GM12878 (cell line): Measurements from ENCODE around the gene GPR173. TPM values are rescaled to one million over a fixed set of nuclear protein-coding genes. Genes with fewer than 3 reads are reported as not detected.

Experiments
- ATAC-seq: fragments of 200-7000 bp; cut with Tn5 transposase; 3 replicates; pipeline ENCODE4 v1.9.1; 2020; ENCODE audit warnings: mild to moderate bottlenecking, moderate library complexity
- BruUV-seq: library from RNA; stranded (reverse); fragments of 400-500 nt; replicated peaks from 2 replicates; lab custom pipeline; 2021; lab: Mats Ljungman, UMichigan
- CTCF ChIA-PET: fragments of 300-600 bp; sonication (Branson Sonifier 250); formaldehyde crosslinking; extraction: SDS; loops from one replicate; lab custom pipeline; 2021; ENCODE audit warnings: inconsistent platforms; lab: Yijun Ruan, JAX
- POLR2A ChIA-PET: fragments of 350-600 bp; formaldehyde crosslinking; extraction: SDS; loops from one replicate; lab custom pipeline; 2021; ENCODE audit warnings: inconsistent platforms; lab: Charles Lee
- RAD21 ChIA-PET: fragments of 300-600 bp; sonication (Branson Sonifier 250); formaldehyde crosslinking; loops from one replicate; lab custom pipeline; 2023; ENCODE audit warnings: antibody characterized with exemption; ENCODE audit not compliant: unreplicated experiment; lab: Charles Lee
- SMC1A ChIA-PET: fragments of 300-600 bp; sonication (Branson Sonifier 250); formaldehyde crosslinking; loops from one replicate; lab custom pipeline; 2023; ENCODE audit not compliant: unreplicated experiment, uncharacterized antibody; lab: Charles Lee
- DNase-seq: peaks from one replicate; pipeline ENCODE4 v3.0.0-alpha.2; 2011; ENCODE audit warnings: low read depth, low spot score
- FAIRE-seq: peaks from 3 replicates; lab custom pipeline; 2011; peaks lifted over from hg19 to GRCh38; lab: Jason Lieb, UNC
- H2AFZ ChIP-seq: 2 replicates; pipeline ENCODE4 v1.6.0; 2011; ENCODE audit warnings: low read depth, low read length, control low read depth; ENCODE audit not compliant: control insufficient read depth
- H3K27ac ChIP-seq: 2 replicates; pipeline ENCODE4 v1.5.1; 2011; ENCODE audit warnings: control low read depth; ENCODE audit not compliant: control insufficient read depth, insufficient read depth
- H3K27me3 ChIP-seq, 2 experiments: replicated peaks in 1 of 2; 2 replicates each; pipeline versions ENCODE4 v1.6.0 to v1.6.1; 2011; ENCODE audit warnings: low read length in 1 of 2; ENCODE audit not compliant: control insufficient read depth in 2 of 2, insufficient read depth in 2 of 2
- H3K36me3 ChIP-seq, 2 experiments: 2 replicates each; pipeline ENCODE4 v1.5.1; 2011; ENCODE audit warnings: low read length in 1 of 2; ENCODE audit not compliant: control insufficient read depth in 2 of 2, insufficient read depth in 2 of 2
- H3K4me1 ChIP-seq: 2 replicates; pipeline ENCODE4 v1.6.1; 2011; ENCODE audit warnings: mild to moderate bottlenecking, low read length, moderate library complexity, mixed read lengths; ENCODE audit not compliant: control insufficient read depth, insufficient read depth
- H3K4me2 ChIP-seq: 2 replicates; pipeline ENCODE4 v1.6.0; 2011; ENCODE audit warnings: control low read depth; ENCODE audit not compliant: control insufficient read depth, insufficient read depth
- H3K4me3 ChIP-seq: fragments of 200-600 bp; sonication (generic); 2 replicates; pipeline ENCODE4 v1.5.1; 2016
- H3K79me2 ChIP-seq: 2 replicates; pipeline ENCODE4 v1.6.0; 2011; ENCODE audit warnings: low read length; ENCODE audit not compliant: control insufficient read depth, insufficient read depth
- H3K9ac ChIP-seq: 2 replicates; pipeline ENCODE4 v1.8.0; 2011; ENCODE audit warnings: low read length, control low read depth, mixed read lengths; ENCODE audit not compliant: control insufficient read depth, insufficient read depth
- H3K9me3 ChIP-seq: replicated peaks from 3 replicates; pipeline ENCODE4 v1.5.1; 2011; ENCODE audit warnings: mild to moderate bottlenecking, low read length; ENCODE audit not compliant: control insufficient read depth, insufficient read depth
- H4K20me1 ChIP-seq: 2 replicates; pipeline ENCODE4 v1.6.0; 2011; ENCODE audit not compliant: control insufficient read depth, insufficient read depth
- BRCA1 ChIP-seq: IDR thresholded peaks from 2 replicates; pipeline ENCODE4 v1.6.1; 2011; ENCODE audit warnings: low read depth, low read length, improper control_type of control experiment
- CBX5 ChIP-seq: sonication (generic); IDR thresholded peaks from 2 replicates; pipeline ENCODE4 v1.6.1; 2016; ENCODE audit warnings: low read depth, moderate library complexity, mild to moderate bottlenecking, inconsistent platforms
- CHD1 ChIP-seq: IDR thresholded peaks from 2 replicates; pipeline ENCODE4 v1.6.1; 2012; ENCODE audit warnings: low read depth, low read length, improper control_type of control experiment
- ESRRA ChIP-seq: IDR thresholded peaks from 2 replicates; pipeline ENCODE4 v1.6.1; 2012; ENCODE audit warnings: mild to moderate bottlenecking, low read length, improper control_type of control experiment
- MYB ChIP-seq: fragments of 150-350 bp; IDR thresholded peaks from 2 replicates; pipeline ENCODE4 v1.6.1; 2014; ENCODE audit warnings: mild to moderate bottlenecking, low read depth, low read length, borderline replicate concordance
- NBN ChIP-seq: fragments of 450-650 bp; IDR thresholded peaks from 2 replicates; pipeline ENCODE4 v1.6.1; 2016
- PAX5 ChIP-seq: IDR thresholded peaks from 2 replicates; pipeline ENCODE4 v1.6.1; 2011; ENCODE audit warnings: low read depth, low read length, borderline replicate concordance
- POU2F2 ChIP-seq: IDR thresholded peaks from 3 replicates; pipeline ENCODE4 v1.6.1; 2011; ENCODE audit warnings: low read depth, mild to moderate bottlenecking, low read length, borderline replicate concordance
- RAD21 ChIP-seq: IDR thresholded peaks from 2 replicates; pipeline ENCODE4 v1.6.1; 2011; ENCODE audit warnings: mild to moderate bottlenecking, low read depth, low read length, moderate library complexity; ENCODE audit not compliant: insufficient read depth
- RELB ChIP-seq: fragments of 450-650 bp; IDR thresholded peaks from 2 replicates; pipeline ENCODE4 v1.6.1; 2017; ENCODE audit warnings: low read depth, mild to moderate bottlenecking, moderate library complexity
- RUNX3 ChIP-seq: IDR thresholded peaks from 2 replicates; pipeline ENCODE4 v1.6.1; 2012; ENCODE audit warnings: low read length, inconsistent platforms
- SP1 ChIP-seq: IDR thresholded peaks from one replicate; pipeline ENCODE4 v1.6.1; 2011; ENCODE audit warnings: low read depth, low read length
- SREBF1 ChIP-seq: IDR thresholded peaks from 2 replicates; pipeline ENCODE4 v1.6.1; 2012; ENCODE audit warnings: mild to moderate bottlenecking, low read length
- SUPT20H ChIP-seq: IDR thresholded peaks from 2 replicates; pipeline ENCODE4 v1.6.1; 2011; ENCODE audit warnings: low read depth, mild to moderate bottlenecking, low read length, moderate library complexity, borderline replicate concordance; ENCODE audit not compliant: control insufficient read depth
- TBL1XR1 ChIP-seq: IDR thresholded peaks from 2 replicates; pipeline ENCODE4 v1.6.1; 2012; ENCODE audit warnings: low read depth, low read length, improper control_type of control experiment
- ZNF24 ChIP-seq: fragments of 450-650 bp; IDR thresholded peaks from 2 replicates; pipeline ENCODE4 v1.6.1; 2017; ENCODE audit warnings: antibody characterized with exemption, mild to moderate bottlenecking
- ZNF384 ChIP-seq: IDR thresholded peaks from 2 replicates; pipeline ENCODE4 v1.6.1; 2012; ENCODE audit warnings: low read depth, mild to moderate bottlenecking, low read length, improper control_type of control experiment, borderline replicate concordance
- WGBS: methylation state at CpG from one replicate; pipeline ENCODE4 v1.1.6; 2016; ENCODE audit warnings: low lambda C conversion rate; ENCODE audit not compliant: insufficient replicate concordance, insufficient coverage; ENCODE audit errors: missing lambda C conversion rate; 5-methylcytosine and 5-hydroxymethylcytosine counted together
- in situ Hi-C: fragments of 300-500 bp; cut with MboI; formaldehyde crosslinking; loops from 9 replicates; pipeline ENCODE4 v1.14.3; 2018; ENCODE audit warnings: mixed read lengths
- intact Hi-C: fragments of 100-400 bp; cut with micrococcal nuclease; formaldehyde crosslinking; loops from one replicate; pipeline ENCODE4 v1.14.2; 2022; ENCODE audit not compliant: unreplicated experiment
- polyA plus RNA-seq, 11 experiments: library from polyadenylated mRNA; depleted of rRNA in 4 of 11; unstranded in 6 of 11; stranded (reverse) in 5 of 11; fragments of >200 nt; fragmentation: Nextera tagmentation in 4 of 11; fragmentation: Illumina TruSeq in 1 of 11; extraction: Ambion mirVana in 4 of 11; extraction: Trizol in 1 of 11; gene quantifications; 1 replicate in 1 of 11; 2 replicates in 10 of 11; pipeline versions ENCODE4 v1.2.1 to v1.2.3, GENCODE V29; 2011 to 2016; ENCODE audit warnings: inconsistent platforms in 2 of 11, missing spikeins in 2 of 11, low read depth in 1 of 11
- total RNA-seq, 4 experiments: library from RNA; depleted of rRNA in 3 of 4; stranded (reverse); fragments of >200 nt in 3 of 4; fragmentation: Illumina TruSeq in 1 of 4; extraction: Trizol in 1 of 4; gene quantifications; 2 replicates each; pipeline versions ENCODE4 v1.2.1 to v1.2.3, GENCODE V29; 2013 to 2021
- TF ChIP-seq, protein P1 (sequence below): IDR thresholded peaks from 2 replicates; pipeline ENCODE4 v1.6.1; 2011; ENCODE audit warnings: low read depth, mild to moderate bottlenecking, low read length, moderate library complexity, borderline replicate concordance; ENCODE audit errors: extremely low read depth

GPR173 gene
- total and polyA plus RNA-seq, 10 of the 15 experiments (the other 5 are each of a cell fraction or from before 2014, with no cell fraction given), result 0.04 to 0.24 (median 0.12) TPM; not detected in 4

GRCh38 chrX:53085661-53086229 lies 37.2 kb downstream of the GPR173 start:
- 62% methylated on average over 17 of the region's 17 CpGs for WGBS
- SMC1A ChIA-PET, result interaction anchor here (2.0 kb wide), 1 partner anchor 13 kb away, joined by 9 read pairs; no protein-coding TSS in a partner anchor

More at GRCh38 chrX:53085661-53086229, 37.2 kb downstream of the GPR173 start:
- CTCF ChIA-PET, result no interaction called here
- Histone ChIP-seq H3K36me3 (peaks cover 0 to 5% of the 10 kb centered on the region in 2 experiments; a peak in 1 of 4 replicates), H4K20me1 (no peaks in the 10 kb centered on the region), H3K4me3 (no peak overlapping the region), H3K9me3 (no peaks in the 10 kb centered on the region), H3K27ac (no peak overlapping the region), H3K27me3 (no peaks in the 10 kb centered on the region), H3K79me2 (peaks cover 6% of the 10 kb centered on the region), H3K4me1 (no peaks in the 10 kb centered on the region), H3K4me2 (no peak overlapping the region), H2AFZ (no peak overlapping the region), H3K9ac (no peak overlapping the region)
- DNase-seq (no peak), FAIRE-seq (no peak), ATAC-seq (no peak)
- TF ChIP-seq CHD1 (no peak), MYB (no peak), NBN (no peak), ZNF384 (no peak), ESRRA (no peak), RUNX3 (no peak), PAX5 (no peak), TBL1XR1 (no peak), ZNF24 (no peak), SUPT20H (no peak), BRCA1 (no peak), SREBF1 (no peak), CBX5 (no peak), POU2F2 (no peak), SP1 (no peak), RAD21 (no peak), RELB (no peak)
- TF ChIP-seq, protein P1, sequence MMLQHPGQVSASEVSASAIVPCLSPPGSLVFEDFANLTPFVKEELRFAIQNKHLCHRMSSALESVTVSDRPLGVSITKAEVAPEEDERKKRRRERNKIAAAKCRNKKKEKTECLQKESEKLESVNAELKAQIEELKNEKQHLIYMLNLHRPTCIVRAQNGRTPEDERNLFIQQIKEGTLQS, result no peak
- POLR2A ChIA-PET, result no interaction called here
- in situ Hi-C loops (no loop called here), intact Hi-C loops (no loop called here)
- RAD21 ChIA-PET, result no interaction called here
- BruUV-seq, result no TSS peak
